Measurements from ENCODE around the gene TGM3.

TGM3 gene

GRCh38 chr20:2283706-2284423, 11.9 kb upstream of the TGM3 start:
- no peak for DNase-seq (ENCODE audit: low read depth, low spot score)

DNA sequence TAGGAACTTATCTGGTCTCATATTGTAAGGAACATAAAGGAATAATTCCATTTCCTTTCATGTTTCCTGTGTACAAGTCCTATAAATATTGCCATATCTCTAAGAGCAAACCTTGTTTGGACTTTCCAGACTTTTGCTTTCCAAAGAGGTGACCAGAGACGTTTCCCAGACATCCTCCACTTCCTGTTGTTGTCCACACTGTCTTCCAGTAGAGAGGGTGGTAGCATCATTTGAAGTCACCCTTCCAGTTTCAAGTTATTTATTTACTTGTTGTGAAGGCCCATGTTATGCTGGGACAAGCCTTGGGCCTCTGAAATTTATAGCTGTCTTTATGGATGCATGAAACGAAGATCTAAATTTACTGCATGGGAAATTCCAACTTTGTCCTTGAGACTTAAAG, 10.6 kb upstream of the TGM3 start:
- no peak for DNase-seq (ENCODE audit: low read depth, low spot score)

- DNase-seq (ENCODE audit: low read depth, low spot score): no peak
These were observed 10.2 kb upstream of the TGM3 start for GRCh38 chr20:2285613-2286012.

- DNase-seq (ENCODE audit: low read depth, low spot score): no peak
These were observed 8.3 kb upstream of the TGM3 start for GRCh38 chr20:2287504-2287903.

DNA sequence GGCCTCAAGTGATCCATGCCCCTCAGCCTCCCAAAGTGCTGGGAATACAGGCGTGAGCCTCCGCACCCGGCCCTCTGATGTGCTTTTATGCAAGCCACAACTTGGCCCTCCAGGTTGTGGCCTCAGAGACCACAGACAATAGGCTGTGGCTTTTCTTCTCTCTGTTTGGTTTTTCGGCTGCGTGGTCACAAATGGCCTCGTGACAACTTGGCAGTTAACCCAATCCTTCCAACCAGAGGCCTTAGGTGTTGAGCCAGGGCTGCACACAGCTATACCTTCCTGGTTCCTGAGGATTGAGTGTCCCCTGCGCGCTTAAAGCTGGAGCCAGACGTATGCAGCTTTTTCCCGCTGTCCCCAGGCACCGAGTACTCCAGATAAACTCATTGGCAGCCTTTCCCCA, 6.3 kb upstream of the TGM3 start:
- DNase-seq (ENCODE audit: low read depth, low spot score): no peak

- no peak for DNase-seq (ENCODE audit: low read depth, low spot score)
These were observed 5.3 kb upstream of the TGM3 start for GRCh38 chr20:2290486-2290885.

GRCh38 chr20:2292416-2293110, 3.2 kb upstream of the TGM3 start:
- DNase-seq (ENCODE audit: low read depth, low spot score): no peak

- DNase-seq (ENCODE audit: low read depth, low spot score): no peak
These were observed 2.3 kb upstream of the TGM3 start for GRCh38 chr20:2293486-2293885.

GRCh38 chr20:2293971-2294370, 1.8 kb upstream of the TGM3 start:
- no peak for DNase-seq (ENCODE audit: low read depth, low spot score)

DNA sequence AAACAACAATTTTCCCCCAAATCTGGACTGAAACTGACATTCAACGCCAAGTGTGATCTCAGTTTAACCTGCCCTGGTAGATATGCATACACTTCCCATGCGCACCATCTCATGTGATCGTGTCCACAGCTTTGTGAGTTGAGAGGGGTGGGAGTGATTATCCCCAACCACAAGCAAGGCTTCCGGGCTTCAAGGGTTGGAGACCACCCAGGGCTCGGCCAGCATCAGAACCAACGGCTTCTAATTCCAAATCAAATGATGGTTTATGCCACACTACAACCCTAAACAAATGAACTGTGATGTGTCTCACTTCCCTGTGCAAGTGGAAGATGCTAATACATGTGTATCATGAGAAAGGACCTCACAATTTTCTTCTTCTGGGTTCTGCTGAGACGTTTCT, 515 bp upstream of the TGM3 start:
- no peak for DNase-seq (ENCODE audit: low read depth, low spot score)

GRCh38 chr20:2296524-2297356, 939 bp downstream of the TGM3 start:
- no peak for DNase-seq (ENCODE audit: low read depth, low spot score)

- DNase-seq (ENCODE audit: low read depth, low spot score): no peak
These were observed 1.5 kb downstream of the TGM3 start for GRCh38 chr20:2297357-2297728.

DNA sequence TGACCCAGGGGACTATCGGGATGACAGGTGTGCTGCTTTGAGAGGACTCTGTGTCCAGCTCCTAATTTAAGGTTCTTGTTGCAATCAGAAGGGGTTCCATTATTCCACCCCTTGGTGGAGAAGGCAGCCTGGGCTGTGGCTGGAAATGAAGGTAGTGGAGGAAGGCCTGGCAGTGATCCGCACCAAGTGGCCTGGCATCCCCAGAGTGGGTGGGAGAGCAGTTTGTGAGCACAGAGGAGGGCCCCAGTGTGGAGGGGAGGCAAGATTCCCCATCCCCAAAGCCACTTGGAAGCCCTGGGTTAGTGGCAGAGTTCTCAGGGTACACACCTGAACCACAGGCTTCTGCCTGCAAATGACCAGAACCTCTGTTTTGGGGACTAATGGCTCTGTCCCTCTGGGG, 2.3 kb downstream of the TGM3 start:
- DNase-seq (ENCODE audit: low read depth, low spot score): no peak

DNA sequence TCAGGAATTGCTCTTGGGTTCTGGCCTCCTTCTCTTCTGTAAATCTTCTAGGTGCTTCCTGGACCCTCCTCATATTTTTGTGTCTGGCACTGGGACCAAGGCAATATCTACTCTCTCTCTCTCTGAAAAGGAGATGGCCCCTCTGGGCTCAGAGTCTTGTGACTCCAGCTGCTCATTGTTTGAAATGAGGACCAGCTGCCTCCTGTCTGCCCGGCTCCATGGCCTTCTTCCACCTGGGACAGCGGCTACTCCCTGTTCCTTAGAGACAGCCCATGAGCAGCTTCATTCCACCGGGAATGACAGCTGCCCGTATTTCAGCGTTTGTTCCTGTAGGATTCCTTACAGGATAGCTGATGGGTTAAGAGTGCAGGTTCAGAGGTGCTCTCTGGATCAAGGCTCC, 2.9 kb downstream of the TGM3 start:
- no peak for DNase-seq (ENCODE audit: low read depth, low spot score)

GRCh38 chr20:2299301-2299700, 3.5 kb downstream of the TGM3 start:
- DNase-seq (ENCODE audit: low read depth, low spot score): no peak

- DNase-seq (ENCODE audit: low read depth, low spot score): no peak
These were observed 4.2 kb downstream of the TGM3 start for GRCh38 chr20:2300002-2300401.

- DNase-seq (ENCODE audit: low read depth, low spot score): no peak
These were observed 4.6 kb downstream of the TGM3 start for GRCh38 chr20:2300420-2300819.

GRCh38 chr20:2301164-2301622, 5.4 kb downstream of the TGM3 start:
- no peak for DNase-seq (ENCODE audit: low read depth, low spot score)

- DNase-seq (ENCODE audit: low read depth, low spot score): no peak
These were observed 6.7 kb downstream of the TGM3 start for GRCh38 chr20:2302384-2303060.

DNA sequence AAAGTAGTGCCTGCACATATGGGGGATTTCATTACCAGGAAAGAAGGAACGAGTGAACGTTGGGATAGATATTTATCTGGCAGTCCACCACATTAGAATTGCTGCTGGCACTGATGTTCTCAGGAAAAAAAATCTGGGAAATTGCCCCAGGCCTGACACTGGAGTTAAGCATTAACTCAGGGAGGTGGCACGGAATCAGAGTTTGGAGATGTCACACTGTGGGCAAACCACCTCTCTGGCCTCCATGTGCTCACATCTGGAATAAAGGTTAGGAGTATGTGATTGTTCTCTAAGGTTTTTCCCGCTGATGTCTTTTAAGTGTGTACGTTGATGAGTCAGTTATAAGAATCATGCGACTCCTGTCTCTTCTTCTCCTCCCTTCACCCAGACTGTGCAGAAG, 7.9 kb downstream of the TGM3 start:
- no peak for DNase-seq (ENCODE audit: low read depth, low spot score)

DNA sequence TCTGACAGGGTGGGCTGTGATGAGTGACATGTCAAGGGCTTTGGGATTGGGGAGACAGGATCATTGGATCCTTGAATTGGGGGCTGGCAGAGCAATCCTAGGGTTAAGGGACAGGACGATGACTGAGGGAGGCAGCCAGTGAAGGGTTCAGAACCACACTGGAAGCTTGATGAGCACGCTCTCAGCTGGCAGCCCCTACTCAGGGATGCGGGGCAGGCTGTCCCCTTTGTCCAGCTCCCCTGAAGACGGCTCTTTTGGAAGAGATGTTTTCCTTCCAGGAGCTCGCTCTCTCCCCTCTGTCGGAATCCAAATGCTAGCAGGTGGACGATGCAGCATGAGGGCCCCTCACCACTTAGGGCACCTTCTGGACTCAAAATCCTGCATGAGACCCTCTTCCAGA, 8.4 kb downstream of the TGM3 start:
- DNase-seq (ENCODE audit: low read depth, low spot score): no peak

- no peak for DNase-seq (ENCODE audit: low read depth, low spot score)
These were observed 9.2 kb downstream of the TGM3 start for GRCh38 chr20:2305029-2305428.
